H9 (cell line): ENCODE results near the gene CLDN16. TPM values are rescaled to one million over a fixed set of nuclear protein-coding genes. Genes with fewer than 3 reads are reported as not detected.

ENCODE experiments used
- DNase-seq: peaks from one replicate; pipeline ENCODE4 v3.0.0-alpha.2; 2017
- H2AFZ ChIP-seq: one replicate; pipeline ENCODE4 v1.6.1; 2013; ENCODE audit warnings: mild to moderate bottlenecking, low read length, control low read depth, moderate library complexity
- H2AK5ac ChIP-seq: 2 replicates; pipeline ENCODE4 v1.6.1; 2013; ENCODE audit warnings: low read length, control low read depth, mixed read lengths; ENCODE audit not compliant: insufficient read length
- H2BK120ac ChIP-seq: one replicate; pipeline ENCODE4 v1.6.1; 2013; ENCODE audit warnings: low read depth, mild to moderate bottlenecking, low read length, control low read depth, inconsistent platforms; ENCODE audit not compliant: poor library complexity, severe bottlenecking
- H2BK12ac ChIP-seq: 2 replicates; pipeline ENCODE4 v1.6.1; 2013; ENCODE audit warnings: low read length, control low read depth, mixed read lengths, low read depth; ENCODE audit not compliant: insufficient read length
- H2BK15ac ChIP-seq: 2 replicates; pipeline ENCODE4 v1.6.1; 2013; ENCODE audit warnings: low read depth, low read length, control low read depth
- H2BK20ac ChIP-seq: one replicate; pipeline ENCODE4 v1.6.1; 2013; ENCODE audit warnings: low read depth, mild to moderate bottlenecking, low read length, control low read depth, inconsistent platforms; ENCODE audit not compliant: poor library complexity, severe bottlenecking
- H2BK5ac ChIP-seq: 2 replicates; pipeline ENCODE4 v1.6.1; 2013; ENCODE audit warnings: low read length, control low read depth, mixed read lengths; ENCODE audit not compliant: insufficient read length
- H3K14ac ChIP-seq: 2 replicates; pipeline ENCODE4 v1.6.1; 2013; ENCODE audit warnings: low read length, control low read depth; ENCODE audit not compliant: insufficient read depth
- H3K18ac ChIP-seq: 2 replicates; pipeline ENCODE4 v1.6.1; 2013; ENCODE audit warnings: low read depth, mild to moderate bottlenecking, mixed read lengths, low read length, control low read depth; ENCODE audit not compliant: insufficient read length
- H3K23ac ChIP-seq: 2 replicates; pipeline ENCODE4 v1.6.1; 2013; ENCODE audit warnings: low read length, control low read depth, mixed read lengths, low read depth; ENCODE audit not compliant: insufficient read length
- H3K23me2 ChIP-seq: 2 replicates; pipeline ENCODE4 v1.6.1; 2013; ENCODE audit warnings: low read depth, mild to moderate bottlenecking, mixed read lengths, low read length, control low read depth; ENCODE audit not compliant: insufficient read length, poor library complexity, severe bottlenecking
- H3K27ac ChIP-seq: 2 replicates; pipeline ENCODE4 v1.5.1; 2013; ENCODE audit warnings: low read length, control low read depth, mixed read lengths, low read depth; ENCODE audit not compliant: insufficient read length
- H3K27me3 ChIP-seq: 2 replicates; pipeline ENCODE4 v1.6.1; 2013; ENCODE audit warnings: low read length, control low read depth, inconsistent platforms; ENCODE audit not compliant: insufficient read depth
- H3K4ac ChIP-seq: 2 replicates; pipeline ENCODE4 v1.6.1; 2013; ENCODE audit warnings: low read depth, mild to moderate bottlenecking, control low read depth, inconsistent platforms, low read length, moderate library complexity
- H3K4me1 ChIP-seq: 2 replicates; pipeline ENCODE4 v1.6.1; 2013; ENCODE audit warnings: low read length, control low read depth, inconsistent platforms; ENCODE audit not compliant: insufficient read depth
- H3K4me2 ChIP-seq: 2 replicates; pipeline ENCODE4 v1.6.1; 2013; ENCODE audit warnings: low read length, control low read depth, mixed read lengths; ENCODE audit not compliant: insufficient read length, insufficient read depth
- H3K56ac ChIP-seq: 2 replicates; pipeline ENCODE4 v1.6.1; 2013; ENCODE audit warnings: low read depth, mild to moderate bottlenecking, mixed read lengths, low read length, control low read depth; ENCODE audit not compliant: insufficient read length
- H3K79me1 ChIP-seq: 2 replicates; pipeline ENCODE4 v1.6.1; 2013; ENCODE audit warnings: low read depth, mild to moderate bottlenecking, moderate library complexity, low read length, control low read depth, inconsistent platforms; ENCODE audit not compliant: insufficient read depth, poor library complexity, severe bottlenecking
- H3K79me2 ChIP-seq: 2 replicates; pipeline ENCODE4 v1.6.1; 2013; ENCODE audit warnings: low read length, control low read depth, inconsistent platforms; ENCODE audit not compliant: insufficient read depth
- H3K9ac ChIP-seq: 2 replicates; pipeline ENCODE4 v1.6.1; 2013; ENCODE audit warnings: low read length, control low read depth, mixed read lengths; ENCODE audit not compliant: insufficient read length; ENCODE audit errors: extremely low read depth
- H3K9me3 ChIP-seq: one replicate; pipeline ENCODE4 v1.6.1; 2013; ENCODE audit warnings: low read depth, low read length, inconsistent platforms; ENCODE audit not compliant: control insufficient read depth
- H3T11ph ChIP-seq: one replicate; pipeline ENCODE4 v1.6.1; 2013; ENCODE audit warnings: mild to moderate bottlenecking, low read length, control low read depth, inconsistent platforms
- H4K20me1 ChIP-seq: one replicate; pipeline ENCODE4 v1.6.1; 2013; ENCODE audit not compliant: control insufficient read depth, insufficient read length, insufficient read depth
- H4K5ac ChIP-seq: 2 replicates; pipeline ENCODE4 v1.6.1; 2013; ENCODE audit warnings: low read depth, mild to moderate bottlenecking, mixed read lengths, low read length, control low read depth; ENCODE audit not compliant: insufficient read length
- H4K8ac ChIP-seq: replicated peaks from 2 replicates; pipeline ENCODE4 v1.6.1; 2013; ENCODE audit warnings: low read length, control low read depth, mixed read lengths, low read depth; ENCODE audit not compliant: insufficient read length
- H4K91ac ChIP-seq: 2 replicates; pipeline ENCODE4 v1.6.1; 2013; ENCODE audit warnings: low read depth, mild to moderate bottlenecking, moderate library complexity, mixed read lengths, low read length, control low read depth; ENCODE audit not compliant: insufficient read length
- H3K27ac Mint-ChIP-seq, 3 experiments: 2 replicates in 2 of 3; 3 replicates in 1 of 3; pipeline ENCODE4 v1.8.0; 2020 to 2021; ENCODE audit warnings: mixed read lengths in 3 of 3, mild to moderate bottlenecking in 1 of 3, moderate library complexity in 1 of 3
- H3K27me3 Mint-ChIP-seq: 2 replicates; pipeline ENCODE4 v1.8.0; 2021; ENCODE audit warnings: low read depth, mild to moderate bottlenecking, moderate library complexity, mixed read lengths
- H3K36me3 Mint-ChIP-seq, 3 experiments: 2 replicates in 2 of 3; 3 replicates in 1 of 3; pipeline ENCODE4 v1.8.0; 2020 to 2021; ENCODE audit warnings: low read depth in 3 of 3, mixed read lengths in 3 of 3; ENCODE audit not compliant: insufficient read depth in 1 of 3
- H3K4me1 Mint-ChIP-seq, 2 experiments: 2 replicates each; pipeline ENCODE4 v1.8.0; 2020; ENCODE audit warnings: mixed read lengths in 2 of 2
- H3K4me3 Mint-ChIP-seq, 2 experiments: 2 replicates in 1 of 2; 3 replicates in 1 of 2; pipeline ENCODE4 v1.8.0; 2020 to 2021; ENCODE audit warnings: mild to moderate bottlenecking in 2 of 2, mixed read lengths in 2 of 2, moderate library complexity in 1 of 2
- H3K9me3 Mint-ChIP-seq, 2 experiments: 2 replicates in 1 of 2; 3 replicates in 1 of 2; pipeline ENCODE4 v1.8.0; 2020; ENCODE audit warnings: mild to moderate bottlenecking in 2 of 2, mixed read lengths in 2 of 2, moderate library complexity in 1 of 2
- total RNA-seq: library from RNA; stranded (reverse); gene quantifications from 2 replicates; pipeline ENCODE4 v1.2.1, GENCODE V29; 2021
- TF ChIP-seq, protein P1 (sequence below): fragments of 200-600 bp; sonication (generic); conservative IDR thresholded peaks from 3 replicates; pipeline ENCODE4 v1.8.0; 2021; ENCODE audit warnings: antibody characterized with exemption, mild to moderate bottlenecking

The CLDN16 gene
- total RNA-seq, 1 experiment from 2014 or later: not detected

DNA sequence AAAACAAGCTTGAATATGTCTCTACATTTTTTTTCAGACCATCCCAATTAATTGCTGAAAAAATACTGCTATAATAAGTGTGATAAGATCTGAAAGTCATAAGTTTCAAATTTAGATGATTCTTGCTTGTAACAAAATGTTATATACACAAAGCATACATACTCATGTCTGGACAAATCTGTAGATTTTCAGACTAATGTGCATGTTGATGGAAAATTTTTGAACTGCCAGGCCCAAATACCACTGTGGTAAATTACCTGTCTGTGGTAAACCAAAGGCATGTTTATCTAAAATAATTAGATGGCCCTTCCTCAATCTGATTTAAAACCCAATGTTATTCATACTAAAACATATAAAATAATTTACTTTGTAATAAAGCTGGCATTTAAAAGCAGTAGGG lies 31.7 kb upstream of the CLDN16 start:
- Histone ChIP-seq H4K20me1 (no peaks in the 10 kb centered on the region), H3K56ac (no peak overlapping the region), H2AFZ (no peak overlapping the region), H3K27me3 (no peaks in the 10 kb centered on the region), H3K27ac (no peak overlapping the region), H3K23ac (no peak overlapping the region), H3K14ac (no peak overlapping the region), H3K9ac (no peak overlapping the region), H4K8ac (no peak overlapping the region), H3K79me1 (no peaks in the 10 kb centered on the region), H3K4ac (no peak overlapping the region), H3T11ph (no peak overlapping the region), H3K79me2 (no peaks in the 10 kb centered on the region), H3K4me1 (no peaks in the 10 kb centered on the region), H4K91ac (no peak overlapping the region), H2AK5ac (no peak overlapping the region), H3K18ac (no peak overlapping the region), H3K9me3 (no peaks in the 10 kb centered on the region), H2BK5ac (no peak overlapping the region), H2BK120ac (no peak overlapping the region), H2BK12ac (no peak overlapping the region), H4K5ac (no peak overlapping the region), H2BK20ac (no peak overlapping the region), H3K23me2 (no peaks in the 10 kb centered on the region), H2BK15ac (no peak overlapping the region), H3K4me2 (no peak overlapping the region)
- no peak for DNase-seq
- H3K9me3 Mint-ChIP-seq: peaks cover 0 to 4% of the 10 kb centered on the region in 2 experiments; a peak in 2 of 5 replicates
- H3K4me1 Mint-ChIP-seq: peaks cover 11 to 17% of the 10 kb centered on the region in 2 experiments
- no peak overlapping the region for H3K27ac Mint-ChIP-seq
- H3K4me3 Mint-ChIP-seq: no peak overlapping the region
- H3K27me3 Mint-ChIP-seq: no peaks in the 10 kb centered on the region; the same call in 1 of the 2 replicates
- TF ChIP-seq, protein P1, sequence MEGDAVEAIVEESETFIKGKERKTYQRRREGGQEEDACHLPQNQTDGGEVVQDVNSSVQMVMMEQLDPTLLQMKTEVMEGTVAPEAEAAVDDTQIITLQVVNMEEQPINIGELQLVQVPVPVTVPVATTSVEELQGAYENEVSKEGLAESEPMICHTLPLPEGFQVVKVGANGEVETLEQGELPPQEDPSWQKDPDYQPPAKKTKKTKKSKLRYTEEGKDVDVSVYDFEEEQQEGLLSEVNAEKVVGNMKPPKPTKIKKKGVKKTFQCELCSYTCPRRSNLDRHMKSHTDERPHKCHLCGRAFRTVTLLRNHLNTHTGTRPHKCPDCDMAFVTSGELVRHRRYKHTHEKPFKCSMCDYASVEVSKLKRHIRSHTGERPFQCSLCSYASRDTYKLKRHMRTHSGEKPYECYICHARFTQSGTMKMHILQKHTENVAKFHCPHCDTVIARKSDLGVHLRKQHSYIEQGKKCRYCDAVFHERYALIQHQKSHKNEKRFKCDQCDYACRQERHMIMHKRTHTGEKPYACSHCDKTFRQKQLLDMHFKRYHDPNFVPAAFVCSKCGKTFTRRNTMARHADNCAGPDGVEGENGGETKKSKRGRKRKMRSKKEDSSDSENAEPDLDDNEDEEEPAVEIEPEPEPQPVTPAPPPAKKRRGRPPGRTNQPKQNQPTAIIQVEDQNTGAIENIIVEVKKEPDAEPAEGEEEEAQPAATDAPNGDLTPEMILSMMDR: no peak
- H3K36me3 Mint-ChIP-seq: peaks cover 0 to 5% (median 0%) of the 10 kb centered on the region in 3 experiments; a peak in 1 of 7 replicates
